Fibroblast of the aortic adventitia (primary cell): ENCODE measurements around the gene STK39. TPM values are rescaled to one million over a fixed set of nuclear protein-coding genes. Genes with fewer than 3 reads are reported as not detected.

Source experiments
- DNase-seq: peaks from one replicate; pipeline ENCODE4 v3.0.0-alpha.2; 2010; ENCODE audit warnings: low read depth
- H3K4me3 ChIP-seq: 2 replicates; pipeline ENCODE4 v1.5.1; 2011; ENCODE audit warnings: low read depth, mild to moderate bottlenecking, control low read depth, low read length, moderate library complexity
- total RNA-seq: library from RNA; depleted of rRNA; stranded (reverse); fragments of >200 nt; gene quantifications from 2 replicates; pipeline ENCODE4 v1.2.3, GENCODE V29; 2012; ENCODE audit warnings: low replicate concordance
- TF ChIP-seq, protein P1 (sequence below): IDR thresholded peaks from 2 replicates; pipeline ENCODE4 v1.5.1; 2011; ENCODE audit warnings: mild to moderate bottlenecking, low read length, control low read depth, inconsistent platforms; ENCODE audit not compliant: insufficient read depth

STK39 gene
- total RNA-seq, 1 donor = 31.0 TPM

DNA sequence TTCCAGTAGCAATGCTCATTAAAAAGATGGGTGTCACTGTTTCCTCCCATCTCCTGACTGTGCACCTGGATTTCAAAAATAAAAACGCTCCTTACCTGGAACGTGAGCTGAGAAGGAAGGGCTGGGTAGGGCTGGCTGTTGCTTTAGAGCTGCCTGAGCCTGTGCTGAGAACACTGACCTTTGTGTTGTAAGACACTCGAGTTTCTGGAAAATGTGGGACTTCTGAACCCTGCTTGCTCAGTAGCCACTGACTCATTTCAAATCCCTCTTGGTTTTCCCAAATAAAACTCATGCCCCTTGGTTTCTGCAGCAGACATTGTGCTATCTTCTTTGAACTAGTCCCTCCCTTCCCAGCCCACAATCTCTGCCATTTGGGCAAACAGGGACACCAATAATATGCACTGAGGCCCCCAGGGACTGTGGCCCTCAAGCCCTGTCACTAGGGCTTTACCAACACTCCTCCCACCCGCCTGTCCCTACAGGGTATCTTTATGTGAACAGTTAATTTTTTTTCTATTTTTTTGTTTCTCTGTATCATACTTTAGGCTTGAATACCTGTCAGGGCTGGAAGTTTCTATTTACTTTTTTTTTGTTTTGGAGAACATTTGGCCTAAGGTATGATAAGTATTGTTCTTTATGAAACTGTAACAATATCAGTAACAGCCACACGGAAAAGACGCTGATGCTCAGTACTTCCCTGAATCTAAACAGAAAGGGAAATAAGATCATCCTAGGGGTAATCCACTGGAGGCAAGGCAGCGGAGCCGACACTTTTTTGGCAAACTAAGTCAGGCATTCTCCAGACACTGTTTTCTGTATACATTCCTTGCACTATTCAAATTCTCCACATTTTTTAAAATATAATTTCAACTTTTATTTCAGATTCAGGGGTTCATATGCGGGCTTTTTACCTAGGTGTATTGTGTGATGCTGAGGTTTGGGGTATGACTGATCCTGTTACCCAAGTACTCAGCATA is 280.2 kb downstream of the STK39 start:
- peak; percentile 30 for DNase-seq
- H3K4me3 ChIP-seq = no peak overlapping the region
- TF ChIP-seq, protein P1, sequence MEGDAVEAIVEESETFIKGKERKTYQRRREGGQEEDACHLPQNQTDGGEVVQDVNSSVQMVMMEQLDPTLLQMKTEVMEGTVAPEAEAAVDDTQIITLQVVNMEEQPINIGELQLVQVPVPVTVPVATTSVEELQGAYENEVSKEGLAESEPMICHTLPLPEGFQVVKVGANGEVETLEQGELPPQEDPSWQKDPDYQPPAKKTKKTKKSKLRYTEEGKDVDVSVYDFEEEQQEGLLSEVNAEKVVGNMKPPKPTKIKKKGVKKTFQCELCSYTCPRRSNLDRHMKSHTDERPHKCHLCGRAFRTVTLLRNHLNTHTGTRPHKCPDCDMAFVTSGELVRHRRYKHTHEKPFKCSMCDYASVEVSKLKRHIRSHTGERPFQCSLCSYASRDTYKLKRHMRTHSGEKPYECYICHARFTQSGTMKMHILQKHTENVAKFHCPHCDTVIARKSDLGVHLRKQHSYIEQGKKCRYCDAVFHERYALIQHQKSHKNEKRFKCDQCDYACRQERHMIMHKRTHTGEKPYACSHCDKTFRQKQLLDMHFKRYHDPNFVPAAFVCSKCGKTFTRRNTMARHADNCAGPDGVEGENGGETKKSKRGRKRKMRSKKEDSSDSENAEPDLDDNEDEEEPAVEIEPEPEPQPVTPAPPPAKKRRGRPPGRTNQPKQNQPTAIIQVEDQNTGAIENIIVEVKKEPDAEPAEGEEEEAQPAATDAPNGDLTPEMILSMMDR = no peak

DNA sequence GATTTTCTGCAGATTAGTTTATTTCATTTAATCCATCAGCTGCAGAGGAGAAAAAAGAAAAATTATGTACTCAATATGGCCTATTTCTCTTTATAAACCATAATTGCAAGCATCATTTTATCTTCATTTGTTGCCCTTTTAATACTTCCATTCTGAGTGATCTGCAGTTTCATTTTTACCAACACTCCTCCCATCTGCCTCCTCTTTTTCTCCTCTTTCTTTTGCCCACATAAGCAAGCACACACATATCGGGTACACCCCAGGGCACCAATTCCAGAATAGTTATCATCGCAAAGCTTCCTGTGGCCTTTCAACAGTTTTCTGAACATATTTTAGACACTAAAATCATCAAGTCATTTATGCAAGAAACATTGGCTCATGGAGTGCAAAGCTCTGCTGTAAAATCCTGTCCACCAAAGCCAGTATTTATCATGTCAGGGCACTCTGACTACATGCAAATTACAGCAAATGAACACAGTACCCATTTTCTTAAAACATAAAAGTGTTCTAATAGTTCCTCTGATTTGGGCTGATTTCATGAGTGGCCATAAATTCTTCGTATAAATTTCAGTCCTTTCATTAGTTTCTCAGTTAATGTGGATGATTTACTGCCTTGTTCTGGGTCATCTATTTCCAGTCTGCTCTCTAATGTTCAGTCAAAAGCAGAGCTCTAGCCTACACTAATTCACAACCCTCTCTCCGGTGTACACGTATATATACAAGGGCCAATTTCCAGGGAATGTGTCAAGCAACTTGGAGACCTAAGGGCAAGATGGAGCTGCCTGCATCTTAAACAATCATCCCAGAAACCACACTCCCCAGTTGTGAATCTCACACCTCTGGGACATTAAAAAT is 281.3 kb downstream of the STK39 start:
- H3K4me3 ChIP-seq = no peak overlapping the region
- no peak for DNase-seq
- TF ChIP-seq, protein P1 = no peak

DNA sequence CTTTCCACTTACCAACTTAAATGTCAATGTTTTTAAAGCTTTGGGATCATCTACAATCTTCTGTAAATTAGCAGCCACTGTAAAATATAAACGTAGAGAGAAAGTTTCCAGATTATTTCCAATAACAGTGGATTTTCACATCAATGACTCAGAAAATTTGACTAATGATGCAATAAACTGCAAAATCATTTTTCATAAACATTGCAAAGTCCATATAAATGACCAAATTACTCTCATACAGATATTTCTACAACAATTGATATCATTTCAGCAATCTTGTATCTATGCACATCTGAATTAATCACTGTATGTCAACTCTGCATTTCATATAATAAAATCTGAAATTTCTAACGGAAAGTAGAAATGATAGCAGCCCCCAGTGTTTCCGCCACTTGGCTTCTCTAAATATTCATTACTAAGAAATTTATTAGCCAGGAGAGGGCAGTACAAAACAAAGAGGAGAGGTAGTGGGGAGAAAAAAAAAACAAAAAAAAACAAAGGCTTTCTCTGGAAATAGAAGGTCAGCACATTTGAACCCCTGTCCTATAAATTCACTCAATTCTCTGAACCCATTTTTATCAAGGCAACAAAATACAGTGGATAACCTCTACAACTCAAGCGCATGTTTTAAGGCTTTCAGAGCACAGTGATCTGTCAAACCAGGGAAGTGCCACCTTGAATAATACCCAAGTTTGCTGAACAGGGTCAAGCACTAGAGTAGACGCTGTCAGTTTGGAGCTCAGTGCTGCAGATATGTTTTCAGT is 282.6 kb downstream of the STK39 start:
- peak; percentile 25 for DNase-seq
- no peak overlapping the region for H3K4me3 ChIP-seq
- TF ChIP-seq, protein P1 = peak; percentile 6

DNA sequence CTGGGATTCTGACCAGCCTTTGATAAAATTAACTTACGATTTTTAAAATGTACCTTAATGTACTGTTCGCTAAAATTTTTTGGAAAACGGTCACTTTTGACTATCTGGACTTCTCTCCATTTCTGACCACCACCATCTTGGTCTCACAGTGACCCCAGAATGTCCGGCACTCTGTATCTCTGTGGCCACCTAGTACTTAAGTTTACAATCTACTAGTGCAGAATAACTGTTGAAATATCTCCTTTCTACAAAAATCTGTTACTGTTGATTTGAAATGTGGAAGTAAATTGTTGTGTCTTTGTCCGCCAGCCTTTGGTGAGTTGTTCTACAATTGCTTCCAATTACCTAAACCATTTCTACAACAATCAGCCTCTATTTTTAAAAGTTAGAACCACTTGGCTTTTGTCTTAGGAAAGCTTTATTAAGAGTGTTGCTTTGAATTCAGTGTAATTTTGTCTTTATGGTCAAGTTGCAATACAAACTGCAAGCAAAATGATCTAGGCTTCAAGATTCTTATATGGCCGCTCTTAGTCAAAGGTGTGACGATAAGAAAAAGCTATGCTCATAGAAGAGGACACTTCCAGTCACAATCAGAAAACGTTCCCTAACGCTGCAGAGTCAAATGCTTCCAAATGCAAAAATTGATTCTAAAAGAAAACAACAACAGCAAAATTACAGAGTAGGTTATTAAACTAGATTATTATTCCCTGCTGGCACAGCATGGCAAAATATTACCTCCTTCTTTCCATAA is 283.3 kb downstream of the STK39 start:
- TF ChIP-seq, protein P1 = no peak
- no peak overlapping the region for H3K4me3 ChIP-seq

DNA sequence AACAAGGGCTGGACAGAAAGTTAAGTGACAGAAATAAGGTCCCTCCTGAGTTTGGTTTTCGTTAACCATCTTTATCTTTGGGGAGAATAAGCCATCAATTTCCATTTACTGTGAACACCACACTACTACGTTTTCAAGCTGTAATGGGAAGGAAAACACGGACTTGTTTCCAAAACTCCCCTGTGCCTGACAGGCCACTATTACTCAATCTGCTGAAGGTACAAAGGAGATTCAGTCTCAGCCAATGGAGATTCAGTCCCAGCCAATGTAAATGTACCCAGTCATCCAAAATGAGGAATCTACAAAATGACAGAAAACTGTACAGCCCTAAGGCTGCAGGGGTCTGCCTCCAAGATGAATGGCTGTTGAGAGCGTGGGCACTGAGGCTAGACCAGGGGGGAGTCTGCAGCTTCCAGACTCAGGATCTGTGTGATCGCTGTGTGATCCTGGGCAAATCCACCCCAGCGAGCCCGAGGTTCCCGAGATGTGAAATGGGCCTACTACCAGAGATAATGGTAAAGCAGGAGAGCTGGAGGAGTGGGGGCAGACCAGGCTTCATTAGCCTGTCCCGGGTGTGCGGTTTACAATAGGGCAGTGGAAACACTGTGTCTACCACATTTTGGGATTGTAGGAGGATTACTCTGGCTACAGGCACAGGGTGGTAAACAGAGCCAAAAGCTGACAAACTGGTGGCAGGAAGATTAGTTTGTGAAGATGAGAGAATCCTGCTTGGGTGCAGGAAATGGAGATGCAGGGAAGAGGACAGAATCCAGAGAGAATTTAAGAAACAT is 284.8 kb downstream of the STK39 start:
- no peak overlapping the region for H3K4me3 ChIP-seq
- TF ChIP-seq, protein P1 = no peak
- no peak for DNase-seq

More for the DNA sequence above, 283.3 kb downstream of the STK39 start:
- DNase-seq = no peak
